PFSK-1 (cell line): ENCODE results near the gene DENND6A.

Source experiments
- FOXP2 ChIP-seq: optimal IDR thresholded peaks from 2 replicates; pipeline ENCODE3; 2011; ENCODE audit warnings: borderline replicate concordance, control low read depth, inconsistent platforms; ENCODE audit not compliant: insufficient read depth; ENCODE audit errors: extremely low read length, extremely low read depth
- POLR2AphosphoS5 ChIP-seq: IDR thresholded peaks from 2 replicates; pipeline ENCODE4 v1.6.1; 2012; ENCODE audit warnings: low read depth, mild to moderate bottlenecking, control low read depth, low read length, moderate library complexity
- SIN3A ChIP-seq: IDR thresholded peaks from 2 replicates; pipeline ENCODE4 v1.6.1; 2012; ENCODE audit warnings: mild to moderate bottlenecking, low read length, moderate library complexity, borderline replicate concordance; ENCODE audit not compliant: insufficient read depth
- TAF1 ChIP-seq: IDR thresholded peaks from 2 replicates; pipeline ENCODE4 v1.6.1; 2012; ENCODE audit warnings: low read length, control low read depth, borderline replicate concordance; ENCODE audit not compliant: insufficient read depth

DNA sequence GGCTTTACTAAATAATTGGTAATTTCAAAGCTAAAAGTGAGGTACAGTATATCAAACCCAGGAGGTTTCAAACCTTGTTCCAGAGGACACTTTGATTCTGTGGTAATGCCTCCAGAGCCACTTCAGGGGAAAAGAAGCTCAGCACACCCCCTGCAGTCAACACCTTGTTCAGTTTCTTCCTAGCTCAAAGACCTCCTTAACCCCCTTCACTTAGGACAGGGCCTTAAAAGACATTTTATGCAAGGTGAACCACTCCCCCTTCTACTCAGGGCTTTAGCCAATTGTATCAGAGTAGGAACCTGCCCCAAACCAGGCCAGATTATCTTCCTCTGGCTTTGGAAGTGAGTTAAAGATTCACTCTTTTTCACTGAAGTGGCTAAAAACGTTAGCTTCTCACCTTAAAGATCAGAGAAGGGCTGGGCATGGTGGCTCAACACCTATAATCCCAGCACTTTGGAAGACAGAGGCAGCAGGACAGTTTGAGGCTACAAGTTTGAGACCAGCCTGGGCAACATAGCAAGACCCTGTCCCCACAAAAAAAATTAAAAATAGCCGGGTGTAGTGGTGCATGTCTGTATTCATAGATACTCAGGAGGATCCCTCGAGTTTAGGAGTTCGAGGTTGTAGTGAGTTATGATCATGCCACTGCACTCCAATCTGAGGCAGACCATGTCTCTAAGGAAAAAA, 3.4 kb downstream of the DENND6A start:
- TF ChIP-seq POLR2AphosphoS5 (no peak), FOXP2 (no peak), SIN3A (no peak), TAF1 (no peak)
